ENCODE measurements around the gene WSB2. TPM values are rescaled to one million over a fixed set of nuclear protein-coding genes. Genes with fewer than 3 reads are reported as not detected.

WSB2 gene
- total RNA-seq, 1 experiment from 2014 or later: 46.2 TPM

DNA sequence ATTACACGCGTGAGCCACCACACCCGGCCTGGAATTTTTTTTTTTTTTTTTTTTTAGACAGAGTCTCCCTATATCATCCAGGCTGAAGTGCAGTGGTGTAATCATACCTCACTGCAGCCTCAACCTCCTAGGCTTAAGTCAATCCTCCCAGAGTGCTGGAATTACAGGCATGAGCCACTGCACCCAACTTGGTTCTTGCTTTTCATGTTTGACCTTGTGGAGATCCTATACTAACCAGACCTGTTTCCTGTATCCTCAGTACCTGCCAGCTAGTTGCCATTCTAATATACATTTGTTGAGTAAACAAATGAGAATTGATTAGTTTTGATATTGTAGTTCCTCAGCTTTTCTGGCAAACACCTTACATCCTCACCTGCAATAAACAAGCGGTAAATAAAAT is 46.0 kb upstream of the WSB2 start:
- Histone ChIP-seq H2AFZ (no peak overlapping the region), H3K4me2 (no peak overlapping the region), H3F3A (ENCODE audit: insufficient read depth, low read depth) (peaks cover 7% of the 10 kb centered on the region; the same call in 1 of the 2 replicates), H3K9me3 (ENCODE audit: insufficient read depth, low read depth) (no peaks in the 10 kb centered on the region), H3K36me3 (ENCODE audit: low read depth) (no peaks in the 10 kb centered on the region), H3K27me3 (ENCODE audit: insufficient read depth, low read depth) (no peaks in the 10 kb centered on the region), H3K4me3 (no peak overlapping the region), H3K4me1 (replicated peaks; ENCODE audit: insufficient read depth) (peaks cover 9% of the 10 kb centered on the region), H4K20me1 (ENCODE audit: insufficient read depth) (no peaks in the 10 kb centered on the region), H3K27ac (no peak overlapping the region), H3K79me2 (ENCODE audit: low read depth) (no peaks in the 10 kb centered on the region), H3K9me2 (ENCODE audit: insufficient read depth) (no peaks in the 10 kb centered on the region)
- peak in 1 of 2 experiments; percentile 53 for DNase-seq
- intact Hi-C loops (cut with micrococcal nuclease; ENCODE audit: unreplicated experiment): no loop called here
- ChIA-PET POLR2A (ENCODE audit: unreplicated experiment) (no interaction called here), CTCF (no interaction called here)
- no peak for TF ChIP-seq CTCF (conservative IDR thresholded peaks at IDR 0.05)
- TF ChIP-seq EZH2 (IDR thresholded peaks at IDR 0.05; ENCODE audit: low read depth): no peak
- BruUV-seq (replicated peaks): no TSS peak

DNA sequence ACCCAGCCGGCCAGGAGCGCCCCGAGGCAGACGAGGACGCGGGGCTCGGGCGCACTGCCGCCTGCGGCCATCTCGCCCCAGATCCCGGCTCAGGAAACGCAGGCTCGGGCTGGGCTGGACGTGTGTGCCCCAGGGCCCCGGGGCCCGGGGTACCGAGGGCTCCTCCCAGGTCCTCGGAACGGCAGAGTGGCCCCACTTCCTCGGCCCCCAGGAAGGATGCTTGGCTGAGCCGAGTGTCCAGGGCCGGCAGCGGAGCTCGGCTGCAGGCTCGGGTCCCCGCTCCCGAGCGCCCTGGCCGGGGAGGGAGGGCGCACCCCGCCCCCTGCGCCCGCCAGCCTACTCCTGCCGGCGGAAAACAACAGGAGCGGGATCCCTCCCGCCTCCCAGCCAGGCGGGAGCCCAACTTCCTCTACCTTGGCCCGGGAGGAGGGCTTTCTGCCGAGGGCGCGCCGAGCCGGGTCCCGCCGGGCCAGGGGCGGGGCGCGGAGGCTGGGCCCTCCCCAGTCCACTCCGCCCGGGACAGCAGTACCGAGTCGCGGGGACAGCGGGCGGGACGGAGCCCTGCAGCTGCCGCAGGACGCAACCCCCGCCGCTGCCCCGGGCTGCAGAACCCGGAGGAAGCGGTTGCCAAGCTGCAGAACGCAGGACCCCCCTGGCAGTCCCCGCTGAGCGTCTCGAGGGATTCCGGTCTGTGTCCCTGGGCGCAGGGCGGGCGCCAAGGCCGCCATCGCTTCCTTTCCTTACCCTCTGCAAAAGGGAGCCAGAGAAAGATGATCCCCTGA is 42.8 kb upstream of the WSB2 start, which contains the start of gene VSIG10:
Gene VSIG10 (minus strand): TSS at position 411 of the 782 bp plus-strand sequence. CDS start 340 bp downstream, at position 71.
- H4K20me1 ChIP-seq (ENCODE audit: insufficient read depth): no peaks in the 10 kb centered on the region
- no peaks in the 10 kb centered on the region for H3K9me3 ChIP-seq (ENCODE audit: insufficient read depth, low read depth)
- peak within 1 kb of the TSS; percentile 81 for H3K4me3 ChIP-seq
- BruUV-seq (replicated peaks): no TSS peak
- 0 out of 2 replicates have a peak, but pooled peaks cover 5% of the 10 kb centered on the region for H3K79me2 ChIP-seq (ENCODE audit: low read depth)
- no peaks in the 10 kb centered on the region for H3K36me3 ChIP-seq (ENCODE audit: low read depth)
- ChIA-PET CTCF (interaction anchor here (0.6 kb wide), 1 partner anchor 199 kb away, joined by 7 read pairs; no protein-coding TSS in a partner anchor), POLR2A (ENCODE audit: unreplicated experiment) (interaction anchor here (0.6 kb wide), 2 partner anchors 42 to 114 kb away, joined by 3 read pairs; no protein-coding TSS in a partner anchor)
- no peaks in the 10 kb centered on the region for H3K27me3 ChIP-seq (ENCODE audit: insufficient read depth, low read depth)
- H3K27ac ChIP-seq: 0 out of 2 replicates have a peak within 1 kb of the TSS, but pooled peaks have one; percentile 2
- TF ChIP-seq EZH2 (IDR thresholded peaks at IDR 0.05; ENCODE audit: low read depth): no peak
- no peak for TF ChIP-seq CTCF (conservative IDR thresholded peaks at IDR 0.05)
- H3F3A ChIP-seq (ENCODE audit: insufficient read depth, low read depth): peaks cover 18% of the 10 kb centered on the region; the same call in 1 of the 2 replicates
- H2AFZ ChIP-seq: peak within 1 kb of the TSS; percentile 84
- peak within 1 kb of the TSS; percentile 91 for H3K4me2 ChIP-seq
- intact Hi-C loops (cut with micrococcal nuclease; ENCODE audit: unreplicated experiment): loop anchor here (1.0 to 2.0 kb wide), 2 partner anchors 41 to 51 kb away; no protein-coding TSS in a partner anchor
- H3K9me2 ChIP-seq (ENCODE audit: insufficient read depth): no peaks in the 10 kb centered on the region
- peak; percentile 49 to 82 for DNase-seq
- peaks cover 18% of the 10 kb centered on the region for H3K4me1 ChIP-seq (replicated peaks; ENCODE audit: insufficient read depth)

DNA sequence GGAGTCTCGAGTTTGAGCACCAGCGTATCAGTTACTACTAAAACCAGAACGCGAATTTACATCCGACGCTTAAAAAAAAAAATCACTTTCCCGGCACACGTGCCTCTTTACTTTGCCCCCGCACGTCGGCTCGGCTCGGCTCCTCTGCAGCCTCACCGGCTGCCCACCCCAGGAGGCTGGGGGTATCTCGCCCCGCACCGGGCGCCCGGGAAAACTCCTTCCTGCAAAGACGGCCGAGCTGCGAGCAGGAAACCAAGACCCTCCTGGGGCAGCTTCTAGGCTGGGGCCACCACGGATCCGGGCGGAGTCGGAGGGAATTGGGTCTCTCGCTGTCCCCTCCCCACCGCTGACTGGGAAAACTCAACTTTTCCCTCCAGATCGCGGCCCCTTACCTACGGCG is 42.2 kb upstream of the WSB2 start:
- H3F3A ChIP-seq (ENCODE audit: insufficient read depth, low read depth): peaks cover 18% of the 10 kb centered on the region; the same call in 1 of the 2 replicates
- CTCF ChIA-PET: no interaction called here
- no peak for DNase-seq
- POLR2A ChIA-PET (ENCODE audit: unreplicated experiment): interaction anchor here (0.6 kb wide), 1 partner anchor 114 kb away, joined by 3 read pairs; no protein-coding TSS in a partner anchor
- peak overlapping the region; percentile 81 for H3K4me3 ChIP-seq
- H4K20me1 ChIP-seq (ENCODE audit: insufficient read depth): no peaks in the 10 kb centered on the region
- no peaks in the 10 kb centered on the region for H3K9me3 ChIP-seq (ENCODE audit: insufficient read depth, low read depth)
- peaks cover 24% of the 10 kb centered on the region for H3K4me1 ChIP-seq (replicated peaks; ENCODE audit: insufficient read depth)
- no peak for TF ChIP-seq EZH2 (IDR thresholded peaks at IDR 0.05; ENCODE audit: low read depth)
- no peak for TF ChIP-seq CTCF (conservative IDR thresholded peaks at IDR 0.05)
- no peaks in the 10 kb centered on the region for H3K27me3 ChIP-seq (ENCODE audit: insufficient read depth, low read depth)
- H3K4me2 ChIP-seq: peak overlapping the region; percentile 91
- intact Hi-C loops (cut with micrococcal nuclease; ENCODE audit: unreplicated experiment): loop anchor here (1.0 to 2.0 kb wide), 2 partner anchors 41 to 50 kb away; no protein-coding TSS in a partner anchor
- H3K9me2 ChIP-seq (ENCODE audit: insufficient read depth): no peaks in the 10 kb centered on the region
- no TSS peak for BruUV-seq (replicated peaks)
- 0 out of 2 replicates have a peak, but pooled peaks cover 5% of the 10 kb centered on the region for H3K79me2 ChIP-seq (ENCODE audit: low read depth)
- H2AFZ ChIP-seq: peak overlapping the region; percentile 84
- no peak overlapping the region for H3K27ac ChIP-seq
- H3K36me3 ChIP-seq (ENCODE audit: low read depth): no peaks in the 10 kb centered on the region
